NCI-H146 (cell line): ENCODE measurements around the gene CYB5R3.
"Not testable (repeated sequence)": the region's sequence is repeated elsewhere in the genome, so short reads cannot be mapped to it uniquely, and the experiment has no call there.

ENCODE experiments used
- DNase-seq: peaks from one replicate; lab custom pipeline; 2025; lab: John Stamatoyannopoulos, UW

Gene CYB5R3

DNA sequence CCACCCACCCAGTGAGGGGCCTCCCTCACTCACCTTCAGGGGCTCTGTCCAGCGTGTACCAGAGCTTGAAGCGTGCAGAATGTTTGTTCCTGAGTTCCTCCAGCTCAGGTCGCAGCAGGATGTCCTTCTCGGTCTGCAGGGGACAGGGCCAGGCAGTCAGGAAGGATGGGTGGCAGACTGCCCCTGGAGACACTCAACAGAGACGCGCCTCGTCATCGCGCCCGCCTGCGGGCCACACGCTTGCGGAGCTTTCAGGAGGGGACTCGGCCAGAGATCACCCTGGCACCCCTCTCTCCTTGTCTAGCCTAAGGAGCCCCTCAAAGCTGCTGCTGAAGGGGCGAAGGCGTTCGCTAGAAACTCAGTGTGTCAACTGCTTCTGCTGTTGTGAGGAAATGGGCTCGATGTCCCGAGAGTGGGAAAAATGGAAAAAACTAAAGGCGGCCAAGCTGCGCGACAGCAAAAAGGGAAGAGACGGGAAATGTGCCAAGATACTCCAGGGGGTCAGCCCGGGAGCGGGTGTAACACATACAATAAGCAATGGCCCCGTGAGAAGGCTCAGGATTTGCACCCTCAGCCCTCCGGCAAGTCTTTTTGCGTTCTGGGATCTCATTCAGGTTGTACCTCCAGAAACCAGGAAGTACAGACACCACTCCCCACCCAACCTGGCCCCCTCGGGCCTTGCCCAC, 25.3 kb downstream of the CYB5R3 start:
- no peak for DNase-seq

GRCh38 chr22:42623301-42623751, 25.9 kb downstream of the CYB5R3 start:
- no peak for DNase-seq

DNA sequence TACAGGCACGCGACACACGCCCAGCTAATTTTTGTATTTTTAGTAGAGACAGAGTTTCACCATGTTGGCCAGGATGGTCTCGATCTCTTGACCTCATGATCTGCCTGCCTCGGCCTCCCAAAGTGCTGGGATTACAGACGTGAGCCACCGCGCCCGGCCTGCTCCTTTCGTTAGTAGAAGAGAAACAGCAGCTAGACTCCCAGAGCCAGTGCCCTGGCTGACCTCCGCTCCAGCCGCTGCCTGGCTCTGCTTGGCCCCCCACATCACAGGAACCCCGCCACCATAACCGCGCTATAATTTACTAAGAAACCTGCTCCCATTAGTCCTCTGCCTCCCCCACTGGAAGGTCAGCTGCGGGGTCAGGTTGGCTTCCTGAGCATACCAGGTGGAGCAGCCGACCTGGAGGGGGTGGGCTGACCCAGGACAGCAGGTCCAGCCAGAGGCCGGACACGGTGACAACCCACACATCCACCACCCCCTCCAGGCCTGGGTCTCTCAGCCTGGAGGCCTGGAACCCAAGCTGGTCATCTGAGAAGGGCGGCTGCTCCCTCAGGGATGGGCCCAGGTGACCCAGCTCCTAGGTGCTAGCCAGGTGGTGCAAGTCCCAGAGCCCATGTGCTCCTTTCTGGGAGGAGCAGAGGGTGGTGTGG, 27.0 kb downstream of the CYB5R3 start:
- DNase-seq, result no peak

GRCh38 chr22:42621505-42622002, 27.6 kb downstream of the CYB5R3 start:
- DNase-seq, result peak; percentile 55

DNA sequence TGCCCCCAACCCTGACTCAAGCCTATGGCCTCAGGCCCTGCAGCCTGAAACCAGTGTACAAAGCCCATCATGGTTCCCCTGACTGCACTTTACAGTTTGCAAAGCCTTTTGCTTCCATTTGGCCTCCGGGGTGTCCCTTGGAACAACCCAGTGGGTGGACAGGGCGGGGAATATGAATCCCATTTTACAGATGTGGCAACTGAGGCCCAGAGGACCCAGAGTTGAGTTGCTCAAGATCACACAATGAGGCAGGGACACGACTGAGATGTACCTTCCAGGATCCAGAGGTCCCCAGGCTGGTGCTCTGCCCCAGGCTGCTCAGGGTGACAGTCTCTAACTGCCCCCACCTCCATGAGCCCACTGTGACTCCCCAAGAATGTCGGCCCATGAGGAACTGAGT, 29.1 kb downstream of the CYB5R3 start:
- DNase-seq, result no peak

- DNase-seq, result no peak
These were observed 29.7 kb downstream of the CYB5R3 start for GRCh38 chr22:42619261-42620063.

- no peak for DNase-seq
These were observed 31.8 kb downstream of the CYB5R3 start for GRCh38 chr22:42617155-42617983.

GRCh38 chr22:42615860-42616175, 33.4 kb downstream of the CYB5R3 start:
- not testable (repeated sequence) for DNase-seq

DNA sequence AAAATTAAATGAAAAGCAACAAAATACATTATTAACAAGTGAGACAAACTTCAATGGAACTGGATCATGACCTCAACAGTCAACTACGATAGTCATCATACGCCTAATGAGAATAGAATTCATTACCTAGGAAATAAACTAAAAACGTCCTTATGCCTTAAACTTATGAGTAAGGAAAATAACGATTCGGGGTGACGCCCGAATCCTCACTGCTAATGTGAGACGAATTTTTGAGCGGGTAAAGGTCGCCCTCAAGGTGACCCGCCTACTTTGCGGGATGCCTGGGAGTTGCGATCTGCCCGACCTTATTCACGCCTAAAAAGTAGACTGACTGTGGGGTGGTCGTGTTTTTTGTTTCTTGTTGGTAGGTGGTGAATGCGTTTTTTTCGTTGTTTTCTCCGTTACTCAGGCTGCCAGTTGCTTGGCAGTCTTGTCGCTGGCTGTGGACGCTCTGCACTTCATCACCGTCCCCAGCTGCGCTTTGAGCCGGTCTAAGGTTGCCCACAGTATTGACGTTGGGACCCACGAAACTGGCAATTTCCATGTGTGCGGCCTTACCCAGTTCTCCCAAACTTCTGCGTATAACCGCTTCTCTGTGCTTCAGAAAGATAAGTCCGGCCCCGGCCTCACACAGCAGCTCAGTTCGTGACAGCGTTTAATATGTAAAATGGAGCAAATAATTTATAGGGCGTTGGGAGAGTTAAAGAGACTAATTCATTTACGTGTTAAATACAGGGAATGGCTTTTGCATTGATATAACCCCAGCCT, 33.9 kb downstream of the CYB5R3 start:
- DNase-seq, result peak; percentile 99

GRCh38 chr22:42614312-42615091, 34.7 kb downstream of the CYB5R3 start, which contains the start of gene POLDIP3:
POLDIP3 (minus strand) TSS chr22:42614883; CDS start chr22:42614857, 26 bp downstream.
- peak; percentile 99 for DNase-seq

- peak; percentile 58 for DNase-seq
These were observed 35.3 kb downstream of the CYB5R3 start for GRCh38 chr22:42613872-42614301.

DNA sequence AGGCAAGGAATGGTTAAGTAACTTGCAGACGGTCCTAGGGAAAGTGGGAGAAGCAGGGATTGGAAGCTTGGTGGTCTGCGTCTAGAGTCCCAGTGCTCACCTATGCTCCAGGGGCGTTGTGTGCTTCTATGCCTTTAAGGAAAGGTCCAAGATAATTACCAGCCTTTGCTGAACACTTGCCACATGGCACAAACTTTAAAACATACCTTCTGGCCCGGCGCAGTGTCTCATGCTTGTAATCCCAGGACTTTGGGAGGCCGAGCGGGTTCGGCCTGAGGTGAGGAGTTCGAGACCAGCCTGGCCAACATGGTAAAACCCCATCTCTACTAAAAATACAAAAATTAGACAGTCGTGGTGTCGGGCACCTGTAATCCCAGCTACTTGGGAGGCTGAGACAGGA, 36.9 kb downstream of the CYB5R3 start:
- DNase-seq, result no peak

DNA sequence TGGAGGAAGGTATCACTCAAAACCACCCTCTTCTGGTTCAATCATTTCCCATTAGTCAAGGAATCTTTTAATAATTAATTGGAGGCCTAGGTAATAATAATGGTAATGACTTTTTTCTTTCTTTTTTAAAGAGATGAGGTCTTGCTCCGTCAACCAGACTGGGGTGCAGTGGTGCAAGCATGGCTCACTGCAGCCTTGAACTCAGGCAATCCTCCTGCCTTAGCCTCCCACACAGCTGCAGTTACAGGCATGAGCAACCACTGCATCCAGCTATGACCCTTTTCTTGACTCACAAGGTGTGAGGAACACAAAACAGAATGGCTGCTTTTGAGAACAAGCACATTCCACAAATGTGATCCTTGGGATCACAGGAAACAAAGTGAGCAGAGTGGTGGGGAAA, 38.1 kb downstream of the CYB5R3 start:
- DNase-seq, result no peak

GRCh38 chr22:42610186-42610585, 39.0 kb downstream of the CYB5R3 start:
- DNase-seq, result no peak

DNA sequence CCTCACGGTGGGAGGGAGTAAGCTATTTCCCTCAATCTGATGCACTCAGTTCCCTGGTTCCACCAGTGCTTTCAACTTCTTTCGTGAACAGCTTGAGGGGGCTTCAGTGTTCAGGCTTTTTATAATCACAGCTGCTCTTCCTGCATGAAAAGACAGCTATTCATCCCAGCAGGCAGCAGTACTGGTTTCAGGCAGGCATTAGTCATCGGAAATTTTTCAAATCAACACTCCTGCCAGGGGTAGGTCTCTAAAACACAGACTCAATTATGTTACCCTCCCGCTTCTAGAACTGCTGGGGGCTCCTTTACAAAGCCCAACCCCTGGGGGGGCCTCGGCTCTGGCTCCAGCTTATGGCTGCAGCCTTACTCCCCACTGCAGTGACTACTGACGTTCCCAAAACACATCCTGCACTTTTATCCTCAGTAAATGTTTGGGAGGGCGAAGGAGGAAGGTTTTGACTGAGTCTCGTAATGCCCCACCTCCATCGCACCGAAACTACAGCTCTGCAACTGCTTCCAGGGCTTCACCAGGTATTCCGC, 40.3 kb downstream of the CYB5R3 start:
- peak; percentile 22 for DNase-seq

- no peak for DNase-seq
These were observed 40.9 kb downstream of the CYB5R3 start for GRCh38 chr22:42608136-42608822.

- not testable (repeated sequence) for DNase-seq
These were observed 41.6 kb downstream of the CYB5R3 start for GRCh38 chr22:42607641-42608040.

DNA sequence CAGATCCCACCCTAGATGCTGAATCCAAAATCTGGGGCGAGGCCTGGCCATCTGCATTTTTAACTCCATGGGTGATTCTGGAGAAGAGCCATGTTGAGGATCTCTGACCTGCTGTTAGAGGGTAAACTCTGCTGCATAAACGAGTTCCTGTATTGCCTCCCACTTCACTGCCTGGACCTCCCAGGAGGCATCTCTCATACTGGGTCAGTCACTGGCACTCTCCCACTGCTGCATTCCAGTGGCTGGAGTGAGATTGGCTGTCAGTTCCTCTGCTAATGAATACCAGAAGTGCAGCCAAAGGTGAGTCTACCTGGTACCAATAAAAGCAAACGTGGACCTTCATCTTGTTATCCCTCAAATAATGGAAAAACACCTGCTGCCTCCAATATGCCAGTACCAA, 44.8 kb downstream of the CYB5R3 start:
- DNase-seq, result no peak

DNA sequence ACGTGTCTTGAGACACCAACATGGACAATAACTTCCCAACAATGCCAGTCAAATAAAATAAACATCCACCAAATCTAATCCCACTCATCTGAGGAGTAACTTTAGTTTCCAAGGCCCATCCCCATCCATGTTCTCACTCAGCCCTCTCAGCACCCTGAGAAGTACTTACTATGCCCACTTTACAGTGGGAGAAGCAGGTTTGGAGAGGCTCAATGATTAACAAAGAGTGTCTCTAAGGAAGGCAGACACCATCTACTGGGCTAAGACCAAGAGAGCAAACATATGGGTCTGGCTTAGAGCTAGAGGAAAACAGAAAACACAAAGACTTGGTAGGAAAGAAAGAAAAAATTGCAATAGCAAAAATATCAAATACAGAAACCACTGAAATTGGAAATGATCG, 45.8 kb downstream of the CYB5R3 start:
- no peak for DNase-seq
